ENCODE data around the gene SPEN. TPM values are rescaled to one million over a fixed set of nuclear protein-coding genes. Genes with fewer than 3 reads are reported as not detected.

Gene SPEN
- total and polyA plus RNA-seq, 2 of the 13 experiments (the other 11 are each of a cell fraction or from before 2014, with no cell fraction given): 4.8 to 14.0 TPM

DNA sequence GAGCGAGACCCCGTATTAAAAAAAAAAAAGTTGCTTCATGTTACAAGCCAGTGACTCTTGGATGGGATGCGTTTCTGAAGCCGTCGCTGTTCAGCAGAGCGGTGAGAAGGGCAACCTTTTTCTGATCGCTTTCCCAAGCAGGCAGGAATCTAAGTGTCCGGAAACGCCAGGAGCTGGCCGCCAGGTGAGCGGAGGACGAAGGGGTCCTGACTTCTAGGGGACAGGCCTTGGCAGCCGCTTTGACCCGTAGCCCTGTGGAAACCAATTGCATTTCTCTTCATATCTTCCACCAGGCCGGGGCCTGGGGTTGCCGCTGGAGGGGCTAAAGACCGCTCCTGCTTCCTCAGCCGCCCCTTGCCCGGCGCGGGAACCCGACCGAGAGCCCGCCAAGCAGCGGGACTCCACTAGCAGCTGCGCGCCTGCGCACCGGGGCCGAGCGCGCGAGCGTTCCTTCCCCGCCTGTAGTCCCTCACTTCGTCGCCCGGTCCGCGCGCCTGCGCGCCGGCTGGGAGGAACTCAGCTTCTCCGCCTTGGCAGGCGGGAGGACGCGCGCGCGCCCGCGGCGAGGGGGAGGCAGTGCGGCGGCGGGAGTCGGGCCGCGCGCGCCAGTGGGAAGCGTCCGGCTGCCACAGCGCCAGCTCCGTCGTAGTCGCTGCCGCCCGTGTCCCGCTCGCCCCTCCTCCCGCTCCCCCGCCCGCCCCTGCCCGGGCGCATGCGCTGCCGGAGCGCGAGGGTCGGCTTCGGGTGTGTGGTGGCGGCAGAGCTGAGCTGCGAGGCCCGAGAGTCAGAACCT lies at the start of gene SPEN (continued):
- TF ChIP-seq BORCS8-MEF2B (CRISPR knock-in tag; IDR thresholded peaks at IDR 0.05) (0 out of 2 replicates have a peak, but pooled peaks have one; percentile 39), SRSF1 (optimal IDR thresholded peaks at IDR 0.05; ENCODE audit: low read depth, low read length) (no peak), TSC22D2 (CRISPR knock-in tag; IDR thresholded peaks at IDR 0.05; ENCODE audit: borderline replicate concordance) (peak; percentile 57; the same call in 1 of the 2 replicates), NCOA2 (CRISPR knock-in tag; IDR thresholded peaks at IDR 0.05) (peak; percentile 18; the same call in 1 of the 2 replicates), ARID2 (CRISPR knock-in tag; IDR thresholded peaks at IDR 0.05; ENCODE audit: borderline replicate concordance) (no peak), IRX3 (CRISPR knock-in tag; IDR thresholded peaks at IDR 0.05; ENCODE audit: borderline replicate concordance, low read depth) (no peak), ELF3 (CRISPR knock-in tag; IDR thresholded peaks at IDR 0.05) (0 out of 2 replicates have a peak, but pooled peaks have one; percentile 25), ZKSCAN1 (IDR thresholded peaks at IDR 0.05; ENCODE audit: low read length) (no peak), ATAD3A (CRISPR knock-in tag; IDR thresholded peaks at IDR 0.05) (no peak; the same call in 1 of the 2 replicates), TAF1 (CRISPR knock-in tag; IDR thresholded peaks at IDR 0.05) (peak; percentile 57; the same call in 1 of the 2 replicates), ZNF329 (CRISPR knock-in tag; IDR thresholded peaks at IDR 0.05; ENCODE audit: low read depth) (no peak), ZFX (CRISPR knock-in tag; IDR thresholded peaks at IDR 0.05; ENCODE audit: low read depth) (peak; percentile 78), RFX1 (IDR thresholded peaks at IDR 0.05) (no peak), ZNF350 (CRISPR knock-in tag; IDR thresholded peaks at IDR 0.05; ENCODE audit: borderline replicate concordance, low read depth) (peak; percentile 19; the same call in 1 of the 2 replicates), ZNF761 (CRISPR knock-in tag; conservative IDR thresholded peaks at IDR 0.05) (peak; percentile 85; the same call in 1 of the 2 replicates), ARNTL (CRISPR knock-in tag; IDR thresholded peaks at IDR 0.05) (no peak), U2AF2 (IDR thresholded peaks at IDR 0.05; ENCODE audit: low read depth, low read length) (no peak), SRSF4 (IDR thresholded peaks at IDR 0.05; ENCODE audit: low read depth, low read length, poor library complexity, severe bottlenecking) (no peak), MAZ (IDR thresholded peaks at IDR 0.05; ENCODE audit: borderline replicate concordance, low read depth, low read length) (0 out of 2 replicates have a peak, but pooled peaks have one; percentile 25), MAZ (CRISPR knock-in tag; IDR thresholded peaks at IDR 0.05; ENCODE audit: low read depth) (peak; percentile 86), AKAP8 (CRISPR knock-in tag; IDR thresholded peaks at IDR 0.05) (0 out of 2 replicates have a peak, but pooled peaks have one; percentile 22)
- TF ChIP-seq, protein P1, sequence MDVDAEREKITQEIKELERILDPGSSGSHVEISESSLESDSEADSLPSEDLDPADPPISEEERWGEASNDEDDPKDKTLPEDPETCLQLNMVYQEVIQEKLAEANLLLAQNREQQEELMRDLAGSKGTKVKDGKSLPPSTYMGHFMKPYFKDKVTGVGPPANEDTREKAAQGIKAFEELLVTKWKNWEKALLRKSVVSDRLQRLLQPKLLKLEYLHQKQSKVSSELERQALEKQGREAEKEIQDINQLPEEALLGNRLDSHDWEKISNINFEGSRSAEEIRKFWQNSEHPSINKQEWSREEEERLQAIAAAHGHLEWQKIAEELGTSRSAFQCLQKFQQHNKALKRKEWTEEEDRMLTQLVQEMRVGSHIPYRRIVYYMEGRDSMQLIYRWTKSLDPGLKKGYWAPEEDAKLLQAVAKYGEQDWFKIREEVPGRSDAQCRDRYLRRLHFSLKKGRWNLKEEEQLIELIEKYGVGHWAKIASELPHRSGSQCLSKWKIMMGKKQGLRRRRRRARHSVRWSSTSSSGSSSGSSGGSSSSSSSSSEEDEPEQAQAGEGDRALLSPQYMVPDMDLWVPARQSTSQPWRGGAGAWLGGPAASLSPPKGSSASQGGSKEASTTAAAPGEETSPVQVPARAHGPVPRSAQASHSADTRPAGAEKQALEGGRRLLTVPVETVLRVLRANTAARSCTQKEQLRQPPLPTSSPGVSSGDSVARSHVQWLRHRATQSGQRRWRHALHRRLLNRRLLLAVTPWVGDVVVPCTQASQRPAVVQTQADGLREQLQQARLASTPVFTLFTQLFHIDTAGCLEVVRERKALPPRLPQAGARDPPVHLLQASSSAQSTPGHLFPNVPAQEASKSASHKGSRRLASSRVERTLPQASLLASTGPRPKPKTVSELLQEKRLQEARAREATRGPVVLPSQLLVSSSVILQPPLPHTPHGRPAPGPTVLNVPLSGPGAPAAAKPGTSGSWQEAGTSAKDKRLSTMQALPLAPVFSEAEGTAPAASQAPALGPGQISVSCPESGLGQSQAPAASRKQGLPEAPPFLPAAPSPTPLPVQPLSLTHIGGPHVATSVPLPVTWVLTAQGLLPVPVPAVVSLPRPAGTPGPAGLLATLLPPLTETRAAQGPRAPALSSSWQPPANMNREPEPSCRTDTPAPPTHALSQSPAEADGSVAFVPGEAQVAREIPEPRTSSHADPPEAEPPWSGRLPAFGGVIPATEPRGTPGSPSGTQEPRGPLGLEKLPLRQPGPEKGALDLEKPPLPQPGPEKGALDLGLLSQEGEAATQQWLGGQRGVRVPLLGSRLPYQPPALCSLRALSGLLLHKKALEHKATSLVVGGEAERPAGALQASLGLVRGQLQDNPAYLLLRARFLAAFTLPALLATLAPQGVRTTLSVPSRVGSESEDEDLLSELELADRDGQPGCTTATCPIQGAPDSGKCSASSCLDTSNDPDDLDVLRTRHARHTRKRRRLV (CRISPR knock-in tag; IDR thresholded peaks at IDR 0.05): peak; percentile 77; the same call in 1 of the 2 replicates
- TF ChIP-seq, protein P2, sequence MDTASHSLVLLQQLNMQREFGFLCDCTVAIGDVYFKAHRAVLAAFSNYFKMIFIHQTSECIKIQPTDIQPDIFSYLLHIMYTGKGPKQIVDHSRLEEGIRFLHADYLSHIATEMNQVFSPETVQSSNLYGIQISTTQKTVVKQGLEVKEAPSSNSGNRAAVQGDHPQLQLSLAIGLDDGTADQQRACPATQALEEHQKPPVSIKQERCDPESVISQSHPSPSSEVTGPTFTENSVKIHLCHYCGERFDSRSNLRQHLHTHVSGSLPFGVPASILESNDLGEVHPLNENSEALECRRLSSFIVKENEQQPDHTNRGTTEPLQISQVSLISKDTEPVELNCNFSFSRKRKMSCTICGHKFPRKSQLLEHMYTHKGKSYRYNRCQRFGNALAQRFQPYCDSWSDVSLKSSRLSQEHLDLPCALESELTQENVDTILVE (CRISPR knock-in tag; IDR thresholded peaks at IDR 0.05): no peak
